Cardiac muscle cell (in vitro differentiated cells and primary cell): ENCODE results near the gene ZNF407. TPM values are rescaled to one million over a fixed set of nuclear protein-coding genes. Genes with fewer than 3 reads are reported as not detected.

Source experiments
- DNase-seq, 2 donors: peaks; one replicate each; pipeline versions ENCODE4 v3.0.0 to v3.0.0-alpha.2; 2010 to 2017; ENCODE audit warnings: low read depth in 1 of 2, low spot score in 1 of 2
- H3K27ac ChIP-seq: fragments of 200-600 bp; sonication (generic); 2 replicates; pipeline ENCODE4 v1.5.1; 2016
- H3K27me3 ChIP-seq: fragments of 200-600 bp; sonication (generic); 2 replicates; pipeline ENCODE4 v1.6.0; 2016; ENCODE audit warnings: control low read depth
- H3K36me3 ChIP-seq: fragments of 200-600 bp; sonication (generic); 2 replicates; pipeline ENCODE4 v1.5.1; 2016; ENCODE audit warnings: control low read depth
- H3K4me1 ChIP-seq: fragments of 200-600 bp; sonication (generic); 2 replicates; pipeline ENCODE4 v1.8.1; 2017; ENCODE audit warnings: low read depth, mild to moderate bottlenecking, mixed run types
- H3K4me3 ChIP-seq: fragments of 200-600 bp; sonication (generic); 2 replicates; pipeline ENCODE4 v1.5.1; 2016; ENCODE audit warnings: mild to moderate bottlenecking
- H3K9me3 ChIP-seq: fragments of 200-600 bp; sonication (generic); 2 replicates; pipeline ENCODE4 v1.5.1; 2017; ENCODE audit warnings: low read depth, mild to moderate bottlenecking, control low read depth
- polyA plus RNA-seq: library from polyadenylated mRNA; unstranded; fragments of >200 nt; fragmentation: Nextera tagmentation; extraction: Ambion mirVana; gene quantifications from 2 replicates; pipeline ENCODE4 v1.2.1, GENCODE V29; 2016
- total RNA-seq: library from RNA; depleted of rRNA; stranded (reverse); fragments of >200 nt; gene quantifications from 2 replicates; pipeline ENCODE4 v1.2.3, GENCODE V29; 2016
- TF ChIP-seq, protein P1 (sequence below): IDR thresholded peaks from 2 replicates; pipeline ENCODE4 v1.5.1; 2012; ENCODE audit warnings: low read depth, mild to moderate bottlenecking, low read length

Gene ZNF407
- total and polyA plus RNA-seq, 2 experiments from 2014 or later: 4.6 to 8.0 TPM

DNA sequence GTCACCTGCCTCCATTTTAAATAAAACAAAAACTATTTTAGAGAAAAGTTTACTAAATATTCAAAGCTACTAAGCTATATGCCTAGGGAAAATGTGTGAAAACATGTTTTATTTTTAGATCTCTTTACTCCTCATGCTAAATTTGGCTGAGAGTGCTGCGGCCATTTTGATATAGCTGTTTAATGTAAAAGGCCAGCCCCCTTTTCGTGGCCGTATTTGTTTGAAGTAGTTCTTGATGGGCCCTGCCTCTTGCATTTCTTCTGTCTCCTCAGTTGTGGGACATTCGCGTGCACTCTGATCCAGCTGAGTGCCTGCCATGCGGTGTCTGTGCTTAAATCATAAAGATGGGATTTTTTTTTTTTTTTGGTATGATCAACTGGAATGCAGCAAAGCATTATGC, 64.0 kb downstream of the ZNF407 start:
- peak in 1 of 2 donors; percentile 55 for DNase-seq
- TF ChIP-seq, protein P1, sequence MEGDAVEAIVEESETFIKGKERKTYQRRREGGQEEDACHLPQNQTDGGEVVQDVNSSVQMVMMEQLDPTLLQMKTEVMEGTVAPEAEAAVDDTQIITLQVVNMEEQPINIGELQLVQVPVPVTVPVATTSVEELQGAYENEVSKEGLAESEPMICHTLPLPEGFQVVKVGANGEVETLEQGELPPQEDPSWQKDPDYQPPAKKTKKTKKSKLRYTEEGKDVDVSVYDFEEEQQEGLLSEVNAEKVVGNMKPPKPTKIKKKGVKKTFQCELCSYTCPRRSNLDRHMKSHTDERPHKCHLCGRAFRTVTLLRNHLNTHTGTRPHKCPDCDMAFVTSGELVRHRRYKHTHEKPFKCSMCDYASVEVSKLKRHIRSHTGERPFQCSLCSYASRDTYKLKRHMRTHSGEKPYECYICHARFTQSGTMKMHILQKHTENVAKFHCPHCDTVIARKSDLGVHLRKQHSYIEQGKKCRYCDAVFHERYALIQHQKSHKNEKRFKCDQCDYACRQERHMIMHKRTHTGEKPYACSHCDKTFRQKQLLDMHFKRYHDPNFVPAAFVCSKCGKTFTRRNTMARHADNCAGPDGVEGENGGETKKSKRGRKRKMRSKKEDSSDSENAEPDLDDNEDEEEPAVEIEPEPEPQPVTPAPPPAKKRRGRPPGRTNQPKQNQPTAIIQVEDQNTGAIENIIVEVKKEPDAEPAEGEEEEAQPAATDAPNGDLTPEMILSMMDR: no peak
- Histone ChIP-seq H3K36me3 (no peaks in the 10 kb centered on the region), H3K9me3 (no peaks in the 10 kb centered on the region), H3K27me3 (no peaks in the 10 kb centered on the region), H3K27ac (peak overlapping the region; percentile 24), H3K4me1 (peaks cover 20% of the 10 kb centered on the region), H3K4me3 (no peak overlapping the region)

DNA sequence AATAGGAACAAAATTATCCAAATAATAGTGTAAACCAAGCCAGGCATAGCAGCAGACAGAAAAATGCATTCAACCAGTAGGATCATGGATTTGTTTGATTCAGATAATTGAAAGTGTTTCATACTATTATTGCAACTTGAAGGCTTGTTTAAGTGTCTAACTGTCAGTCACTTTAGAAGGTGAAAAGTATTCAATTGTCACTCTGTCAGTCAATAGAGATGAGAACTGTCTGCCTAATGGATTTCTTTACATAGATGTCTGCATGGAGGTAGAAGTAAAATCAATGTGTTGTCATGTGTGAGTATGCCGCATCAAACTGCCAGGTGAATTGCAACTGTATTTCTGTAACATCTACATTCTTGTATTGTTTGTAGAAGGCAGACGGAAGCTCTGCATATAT, 65.0 kb downstream of the ZNF407 start:
- TF ChIP-seq, protein P1: no peak
- no peak overlapping the region for H3K4me3 ChIP-seq
- no peaks in the 10 kb centered on the region for H3K27me3 ChIP-seq
- no peak for DNase-seq
- H3K9me3 ChIP-seq: no peaks in the 10 kb centered on the region
- H3K27ac ChIP-seq: no peak overlapping the region
- H3K36me3 ChIP-seq: no peaks in the 10 kb centered on the region
- peaks cover 20% of the 10 kb centered on the region for H3K4me1 ChIP-seq

DNA sequence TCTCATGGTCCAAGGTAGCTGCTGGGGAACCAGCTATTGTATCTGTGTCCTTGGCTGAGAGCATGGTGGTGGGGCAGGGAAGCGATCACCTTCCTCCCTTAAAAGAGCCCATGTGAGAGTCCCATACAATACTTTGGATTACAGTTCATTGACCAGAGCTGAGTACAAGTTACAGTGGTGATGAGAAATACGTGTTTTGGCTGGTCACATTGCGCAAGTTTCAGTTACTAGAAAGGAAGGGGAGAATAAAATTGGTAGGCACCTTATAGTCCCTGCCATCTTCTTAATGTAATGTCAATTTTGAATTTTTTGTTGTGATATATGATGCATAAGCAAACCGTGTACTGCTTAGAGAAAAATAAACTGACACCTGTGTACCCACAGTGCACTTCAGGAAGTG, 67.7 kb downstream of the ZNF407 start:
- no peak overlapping the region for H3K4me3 ChIP-seq
- no peak for DNase-seq
- no peaks in the 10 kb centered on the region for H3K36me3 ChIP-seq
- TF ChIP-seq, protein P1: no peak
- H3K4me1 ChIP-seq: peaks cover 20% of the 10 kb centered on the region
- no peaks in the 10 kb centered on the region for H3K9me3 ChIP-seq
- H3K27ac ChIP-seq: no peak overlapping the region
- no peaks in the 10 kb centered on the region for H3K27me3 ChIP-seq

DNA sequence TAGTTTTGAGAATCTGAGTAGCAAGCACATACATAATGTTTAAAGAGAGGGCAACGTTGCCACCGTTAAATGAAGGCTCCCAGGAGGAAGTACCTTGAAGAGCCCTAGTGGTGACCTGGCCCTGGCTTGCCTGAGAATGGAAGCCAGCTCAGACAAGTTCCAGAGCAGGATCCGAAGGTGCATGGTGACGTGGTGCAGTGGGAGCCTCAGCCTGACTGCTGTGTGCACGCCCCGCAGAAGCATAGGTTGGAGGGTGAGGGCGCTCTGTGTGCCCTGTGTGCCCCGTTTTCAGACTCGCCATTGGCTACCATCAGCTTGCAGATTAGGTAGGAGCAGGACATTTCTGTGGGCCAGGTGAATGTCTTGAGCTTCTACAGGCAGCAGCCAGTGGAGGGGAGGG, 68.2 kb downstream of the ZNF407 start:
- TF ChIP-seq, protein P1: no peak
- no peak overlapping the region for H3K27ac ChIP-seq
- H3K36me3 ChIP-seq: no peaks in the 10 kb centered on the region
- H3K27me3 ChIP-seq: no peaks in the 10 kb centered on the region
- H3K9me3 ChIP-seq: no peaks in the 10 kb centered on the region
- no peak for DNase-seq
- peaks cover 17% of the 10 kb centered on the region for H3K4me1 ChIP-seq
- H3K4me3 ChIP-seq: no peak overlapping the region

DNA sequence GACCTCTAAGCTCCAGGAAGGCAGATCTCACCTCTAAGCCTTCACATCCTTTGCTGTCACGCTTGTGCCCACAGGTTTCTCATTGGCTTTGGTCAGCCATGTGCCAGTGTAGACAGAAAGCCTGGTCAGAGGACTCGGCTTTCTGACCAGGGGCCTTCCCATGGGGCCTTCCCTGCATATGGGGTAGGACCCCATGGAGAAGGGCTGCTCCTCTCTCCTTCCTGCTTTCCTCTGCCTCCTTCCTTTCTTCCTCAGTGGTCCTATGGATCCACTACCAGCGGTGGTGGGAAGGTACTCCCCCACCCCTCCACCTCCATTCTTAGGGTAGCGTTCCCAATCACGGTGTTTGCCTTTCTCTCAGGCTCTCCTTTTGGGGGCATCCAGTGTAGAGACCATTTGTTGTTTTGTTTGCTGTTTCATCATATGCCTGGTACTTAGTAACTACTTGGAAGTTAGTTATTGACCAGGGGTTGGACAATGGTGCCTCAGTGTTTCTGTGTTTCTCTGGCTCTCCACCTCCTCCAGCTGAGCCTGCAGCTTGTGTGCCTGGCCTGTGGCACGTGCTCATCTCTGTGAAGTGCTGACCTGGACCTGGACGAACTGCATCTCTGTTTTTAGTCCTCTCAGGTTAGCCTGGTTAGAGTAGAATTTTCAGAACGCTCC, 71.6 kb downstream of the ZNF407 start:
- DNase-seq: no peak
- Histone ChIP-seq H3K27ac (no peak overlapping the region), H3K4me3 (no peak overlapping the region), H3K4me1 (peaks cover under 1% of the 10 kb centered on the region), H3K36me3 (no peaks in the 10 kb centered on the region), H3K27me3 (no peaks in the 10 kb centered on the region), H3K9me3 (no peaks in the 10 kb centered on the region)
- TF ChIP-seq, protein P1: no peak
